Ishikawa (cell line): Measurements from ENCODE around the gene IL36G.

Experiments
- EP300 ChIP-seq: IDR thresholded peaks from 2 replicates; pipeline ENCODE4 v1.6.1; 2012; ENCODE audit warnings: borderline replicate concordance
- REST ChIP-seq: IDR thresholded peaks from 2 replicates; pipeline ENCODE4 v1.6.1; 2012; ENCODE audit warnings: low read depth, mild to moderate bottlenecking
- TAF1 ChIP-seq: IDR thresholded peaks from 2 replicates; pipeline ENCODE4 v1.6.1; 2012; ENCODE audit warnings: low read depth, mild to moderate bottlenecking
- TCF12 ChIP-seq: IDR thresholded peaks from 2 replicates; pipeline ENCODE4 v1.6.1; 2012; ENCODE audit warnings: low read depth
- TEAD4 ChIP-seq: IDR thresholded peaks from 2 replicates; pipeline ENCODE4 v1.6.1; 2012
- USF1 ChIP-seq: IDR thresholded peaks from 2 replicates; pipeline ENCODE4 v1.6.1; 2012
- YY1 ChIP-seq: IDR thresholded peaks from 2 replicates; pipeline ENCODE4 v1.6.1; 2012; ENCODE audit warnings: low read depth
- ZBTB7A ChIP-seq: IDR thresholded peaks from 2 replicates; pipeline ENCODE4 v1.6.1; 2012; ENCODE audit warnings: low read depth

GRCh38 chr2:113032737-113033136 lies 54.9 kb downstream of the IL36G start:
- TF ChIP-seq TAF1 (no peak), YY1 (no peak), EP300 (no peak), REST (no peak), USF1 (no peak), TCF12 (no peak), ZBTB7A (no peak), TEAD4 (no peak)
